ENCODE data around the gene MAN1A1. TPM values are rescaled to one million over a fixed set of nuclear protein-coding genes. Genes with fewer than 3 reads are reported as not detected.

Gene MAN1A1
- total RNA-seq, 2 donors from 2014 or later = 17.9 to 27.9 TPM

DNA sequence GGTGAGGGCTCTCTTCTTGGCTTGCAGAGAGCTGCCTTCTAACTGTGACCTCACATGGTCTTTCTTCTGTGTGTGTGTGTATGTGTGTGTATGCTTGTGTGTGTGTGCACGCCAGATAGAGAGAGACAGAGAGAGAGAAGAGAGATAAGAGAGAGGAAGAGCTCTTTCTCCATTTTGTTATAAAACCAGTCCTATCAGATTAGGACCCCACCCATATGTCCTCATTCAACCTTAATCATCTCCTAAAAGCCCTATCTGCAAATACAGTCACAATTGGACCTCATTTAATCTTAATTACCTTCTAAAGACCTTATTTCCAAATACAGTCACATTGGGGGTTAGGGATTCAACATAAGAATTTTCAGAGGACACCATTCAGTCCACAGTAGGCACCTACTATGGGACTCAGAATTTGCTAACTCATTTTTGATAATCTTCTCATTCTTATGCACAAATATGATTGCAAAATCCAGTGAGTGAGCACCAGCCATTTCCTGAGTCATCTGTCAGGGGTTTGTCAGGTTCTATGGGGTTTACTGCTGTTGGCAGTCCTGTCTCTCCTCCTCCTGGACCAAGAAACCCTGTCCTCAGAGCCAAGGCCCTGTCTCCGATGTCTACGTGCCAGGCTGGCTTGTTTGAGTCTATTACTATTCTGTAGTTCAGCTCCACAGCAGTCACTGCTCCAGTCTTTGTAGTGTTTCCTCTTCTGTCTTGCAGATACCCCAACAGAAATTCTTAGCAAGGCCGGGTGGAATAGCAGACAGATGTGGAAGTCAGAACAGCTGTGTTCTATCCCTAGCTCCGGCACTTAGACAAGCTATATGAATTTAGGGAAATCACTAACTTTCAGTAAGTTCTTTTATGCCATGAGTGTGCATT lies 212.1 kb downstream of the MAN1A1 start:
- H3K9me3 ChIP-seq = no peaks in the 10 kb centered on the region
- TF ChIP-seq POLR2AphosphoS5 (IDR thresholded peaks at IDR 0.05) = no peak
- TF ChIP-seq, protein P1, sequence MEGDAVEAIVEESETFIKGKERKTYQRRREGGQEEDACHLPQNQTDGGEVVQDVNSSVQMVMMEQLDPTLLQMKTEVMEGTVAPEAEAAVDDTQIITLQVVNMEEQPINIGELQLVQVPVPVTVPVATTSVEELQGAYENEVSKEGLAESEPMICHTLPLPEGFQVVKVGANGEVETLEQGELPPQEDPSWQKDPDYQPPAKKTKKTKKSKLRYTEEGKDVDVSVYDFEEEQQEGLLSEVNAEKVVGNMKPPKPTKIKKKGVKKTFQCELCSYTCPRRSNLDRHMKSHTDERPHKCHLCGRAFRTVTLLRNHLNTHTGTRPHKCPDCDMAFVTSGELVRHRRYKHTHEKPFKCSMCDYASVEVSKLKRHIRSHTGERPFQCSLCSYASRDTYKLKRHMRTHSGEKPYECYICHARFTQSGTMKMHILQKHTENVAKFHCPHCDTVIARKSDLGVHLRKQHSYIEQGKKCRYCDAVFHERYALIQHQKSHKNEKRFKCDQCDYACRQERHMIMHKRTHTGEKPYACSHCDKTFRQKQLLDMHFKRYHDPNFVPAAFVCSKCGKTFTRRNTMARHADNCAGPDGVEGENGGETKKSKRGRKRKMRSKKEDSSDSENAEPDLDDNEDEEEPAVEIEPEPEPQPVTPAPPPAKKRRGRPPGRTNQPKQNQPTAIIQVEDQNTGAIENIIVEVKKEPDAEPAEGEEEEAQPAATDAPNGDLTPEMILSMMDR (IDR thresholded peaks at IDR 0.05) = no peak
- no peak for TF ChIP-seq POLR2A (IDR thresholded peaks at IDR 0.05)
- no peaks in the 10 kb centered on the region for H3K27me3 ChIP-seq (replicated peaks; ENCODE audit: insufficient read depth)
- peak; percentile 26 for DNase-seq (ENCODE audit: low spot score)
- intact Hi-C loops (cut with DNase I) = no loop called here
- 57% methylated on average over 5 of the region's 5 CpGs for WGBS
- no peak overlapping the region for H3K27ac ChIP-seq
- H3K4me1 ChIP-seq (replicated peaks) = no peaks in the 10 kb centered on the region
- no peaks in the 10 kb centered on the region for H3K36me3 ChIP-seq
- no peak overlapping the region for H3K4me3 ChIP-seq

DNA sequence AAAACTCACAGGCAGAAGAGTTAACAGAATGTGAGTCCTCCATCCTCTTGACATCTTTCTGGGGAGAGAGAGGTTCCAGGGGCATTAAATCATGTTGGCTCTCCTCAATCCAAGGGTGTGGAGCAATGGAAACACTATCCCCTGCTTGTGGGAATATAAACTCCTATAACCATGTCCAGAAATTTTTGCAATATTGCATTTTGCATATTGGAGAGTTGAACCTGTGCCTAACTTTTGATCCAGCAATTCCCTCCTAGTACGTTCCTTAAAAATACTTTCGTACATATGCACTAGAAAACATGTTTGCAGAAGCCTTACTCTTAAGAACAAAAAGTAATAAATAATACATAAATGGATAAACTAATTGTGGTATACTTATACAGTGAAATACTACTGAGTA lies 214.8 kb downstream of the MAN1A1 start:
- TF ChIP-seq POLR2AphosphoS5 (IDR thresholded peaks at IDR 0.05) = no peak
- Histone ChIP-seq H3K9me3 (no peaks in the 10 kb centered on the region), H3K27me3 (replicated peaks; ENCODE audit: insufficient read depth) (no peaks in the 10 kb centered on the region), H3K27ac (no peak overlapping the region), H3K4me3 (no peak overlapping the region), H3K4me1 (replicated peaks) (no peaks in the 10 kb centered on the region), H3K36me3 (no peaks in the 10 kb centered on the region)
- intact Hi-C loops (cut with DNase I) = no loop called here
- WGBS = 98% methylated on average over 2 of the region's 2 CpGs
- DNase-seq (ENCODE audit: low spot score) = no peak

DNA sequence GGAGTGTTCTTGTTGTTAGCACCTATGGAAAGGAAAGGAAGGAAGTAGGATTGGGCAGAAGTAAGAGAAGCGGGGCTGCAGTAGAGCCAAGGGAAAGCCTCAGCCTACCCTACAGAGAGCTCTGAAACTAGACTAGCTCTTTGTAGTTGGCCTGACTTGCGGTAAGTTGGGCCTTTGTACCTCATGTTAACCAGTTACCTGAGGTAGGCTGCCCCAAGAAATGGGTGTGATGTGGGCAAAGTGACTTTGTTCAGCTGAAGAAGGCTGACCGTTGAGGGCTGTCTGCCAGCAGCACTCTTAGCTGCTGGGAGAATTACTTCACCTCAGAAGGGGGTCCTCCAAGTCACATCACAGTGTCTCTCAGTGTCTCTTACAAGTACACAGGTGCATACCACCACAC lies 216.2 kb downstream of the MAN1A1 start:
- Histone ChIP-seq H3K4me3 (no peak overlapping the region), H3K27ac (no peak overlapping the region), H3K4me1 (replicated peaks) (no peaks in the 10 kb centered on the region), H3K27me3 (replicated peaks; ENCODE audit: insufficient read depth) (no peaks in the 10 kb centered on the region), H3K9me3 (no peaks in the 10 kb centered on the region), H3K36me3 (no peaks in the 10 kb centered on the region)
- 91% methylated on average over 3 of the region's 3 CpGs for WGBS
- DNase-seq (ENCODE audit: low spot score) = no peak
- TF ChIP-seq, protein P1 (IDR thresholded peaks at IDR 0.05) = no peak
- TF ChIP-seq POLR2A (IDR thresholded peaks at IDR 0.05) (no peak), POLR2AphosphoS5 (IDR thresholded peaks at IDR 0.05) (no peak)
- intact Hi-C loops (cut with DNase I) = no loop called here

DNA sequence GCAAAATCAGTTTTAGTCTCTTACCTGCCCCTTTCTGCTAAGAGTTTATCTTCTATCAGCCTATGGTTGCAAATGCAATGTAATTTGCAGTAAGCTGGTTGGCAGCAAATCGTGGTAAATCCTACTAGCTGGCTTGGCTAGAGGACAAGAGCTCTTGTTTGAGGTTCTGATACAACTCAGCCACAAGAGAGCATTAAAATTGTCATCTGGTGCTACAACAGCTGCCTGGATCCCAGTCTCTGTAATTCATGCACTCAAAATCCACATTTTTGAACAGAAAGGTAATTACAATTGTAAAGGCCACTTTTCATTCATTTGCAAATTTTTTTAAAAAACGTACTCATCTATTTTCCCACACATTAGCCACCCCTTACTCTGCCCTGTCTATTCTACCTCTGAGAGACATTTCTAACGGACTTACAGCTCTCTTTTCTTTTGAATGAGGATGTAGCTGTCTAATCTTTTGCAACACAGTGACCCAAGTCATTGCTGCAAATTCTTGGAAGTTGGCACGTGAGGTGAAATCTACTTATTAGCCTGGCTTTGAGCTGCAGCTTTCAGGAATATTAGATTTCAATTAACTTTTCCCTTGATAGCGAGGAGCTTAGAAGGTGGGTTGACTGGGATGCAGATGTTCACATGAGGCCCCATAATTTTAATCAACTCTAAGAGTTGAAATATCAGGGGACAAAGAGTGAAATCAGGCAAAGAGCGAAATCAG lies 217.1 kb downstream of the MAN1A1 start:
- no peaks in the 10 kb centered on the region for H3K36me3 ChIP-seq
- no peak for DNase-seq (ENCODE audit: low spot score)
- 68% methylated on average over 6 of the region's 6 CpGs for WGBS
- TF ChIP-seq, protein P1 (IDR thresholded peaks at IDR 0.05) = no peak
- TF ChIP-seq POLR2AphosphoS5 (IDR thresholded peaks at IDR 0.05) (no peak), POLR2A (IDR thresholded peaks at IDR 0.05) (no peak)
- H3K4me1 ChIP-seq (replicated peaks) = no peaks in the 10 kb centered on the region
- intact Hi-C loops (cut with DNase I) = no loop called here
- no peaks in the 10 kb centered on the region for H3K9me3 ChIP-seq
- H3K27ac ChIP-seq = no peak overlapping the region
- H3K4me3 ChIP-seq = no peak overlapping the region
- H3K27me3 ChIP-seq (replicated peaks; ENCODE audit: insufficient read depth) = no peaks in the 10 kb centered on the region

DNA sequence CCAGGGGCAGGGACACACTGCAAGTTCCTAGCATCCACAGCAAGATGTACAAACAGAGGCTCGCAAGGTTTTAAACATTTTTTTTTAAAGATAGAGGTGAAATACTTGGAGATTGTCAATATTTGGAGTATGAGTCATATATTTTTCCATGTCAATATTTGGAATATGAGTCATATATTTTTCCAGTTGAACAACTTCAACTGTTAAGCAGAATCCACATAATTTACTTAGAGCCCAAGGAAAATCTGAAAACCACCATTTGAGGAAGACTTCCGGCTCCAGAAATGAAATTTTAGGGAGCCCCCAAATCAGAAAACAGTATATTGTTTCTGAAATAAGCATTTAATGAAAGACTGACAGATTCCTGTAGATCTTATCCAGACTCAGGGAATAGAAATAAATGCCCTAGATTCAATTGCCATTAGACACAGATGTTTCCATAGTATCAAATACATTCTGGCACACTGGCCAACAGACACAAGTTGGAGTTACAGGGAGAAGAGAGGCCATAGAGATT lies 219.5 kb downstream of the MAN1A1 start:
- H3K9me3 ChIP-seq = no peaks in the 10 kb centered on the region
- intact Hi-C loops (cut with DNase I) = no loop called here
- H3K36me3 ChIP-seq = no peaks in the 10 kb centered on the region
- TF ChIP-seq POLR2A (IDR thresholded peaks at IDR 0.05) (no peak), POLR2AphosphoS5 (IDR thresholded peaks at IDR 0.05) (peak; percentile 13)
- WGBS = 44% methylated on average over 2 of the region's 2 CpGs
- H3K27ac ChIP-seq = no peak overlapping the region
- no peaks in the 10 kb centered on the region for H3K27me3 ChIP-seq (replicated peaks; ENCODE audit: insufficient read depth)
- no peaks in the 10 kb centered on the region for H3K4me1 ChIP-seq (replicated peaks)
- no peak overlapping the region for H3K4me3 ChIP-seq
- DNase-seq (ENCODE audit: low spot score) = no peak

All from prostate gland (tissue), 2 donors.